HCT116 (cell line): ENCODE measurements around the gene MAGIX. TPM values are rescaled to one million over a fixed set of nuclear protein-coding genes. Genes with fewer than 3 reads are reported as not detected.

Experiments used
- ATAC-seq: fragments of 200-7000 bp; cut with Tn5 transposase; 2 replicates; pipeline ENCODE4 v1.9.1; 2020; ENCODE audit warnings: mild to moderate bottlenecking, moderate library complexity
- Bru-seq: library from RNA; stranded (reverse); fragments of 400-500 nt; gene quantifications from one replicate; lab custom pipeline; 2021; lab: Mats Ljungman, UMichigan
- BruChase-seq, 2 experiments: library from RNA; stranded (reverse); fragments of 400-500 nt; gene quantifications; one replicate each; lab custom pipeline; 2021; lab: Mats Ljungman, UMichigan
- BruUV-seq: library from RNA; stranded (reverse); fragments of 400-500 nt; replicated peaks from 2 replicates; lab custom pipeline; 2021; lab: Mats Ljungman, UMichigan
- CTCF ChIA-PET: fragments of 300-600 bp; sonication (Branson Sonifier 250); formaldehyde crosslinking; loops from one replicate; lab custom pipeline; 2021; ENCODE audit warnings: antibody characterized with exemption; lab: Charles Lee
- POLR2A ChIA-PET: fragments of 300-600, 350-600 bp; sonication (Branson Sonifier 250); formaldehyde crosslinking; loops from one replicate; lab custom pipeline; 2021; ENCODE audit warnings: antibody characterized with exemption; lab: Charles Lee
- RAD21 ChIA-PET, 2 experiments: fragments of 300-600 bp; sonication (Branson Sonifier 250); formaldehyde crosslinking; loops; one replicate each; lab custom pipeline; 2023; ENCODE audit warnings: low total read pairs in 2 of 2; ENCODE audit not compliant: uncharacterized antibody in 2 of 2, unreplicated experiment in 2 of 2, low non-redundant PET in 1 of 2; lab: Charles Lee
- DNase-seq: peaks from one replicate; pipeline ENCODE4 v3.0.0-alpha.2; 2010; ENCODE audit warnings: low read depth, low spot score
- H2AFZ ChIP-seq: fragments of 200-600 bp; shearing (Covaris generic), sonication (generic); 2 replicates; pipeline ENCODE4 v1.6.1; 2017; ENCODE audit warnings: low read depth, mixed run types, mixed read lengths, antibody characterized with exemption, low read length; ENCODE audit not compliant: poor library complexity, severe bottlenecking
- H3K27ac ChIP-seq: 2 replicates; pipeline ENCODE4 v1.5.1; 2012; ENCODE audit warnings: low read depth, low read length
- H3K27me3 ChIP-seq: fragments of 200-600 bp; sonication (generic); 2 replicates; pipeline ENCODE4 v1.6.1; 2016; ENCODE audit warnings: mixed run types, low read length, mixed read lengths; ENCODE audit not compliant: insufficient read depth
- H3K36me3 ChIP-seq, 2 experiments: fragments of 200-500 bp in 1 of 2; fragments of 200-600 bp in 1 of 2; sonication (Bioruptor generic) in 1 of 2; sonication (generic) in 1 of 2; 2 replicates each; pipeline versions ENCODE4 v1.5.1 to v1.6.1; 2014 to 2016; ENCODE audit warnings: low read length in 2 of 2, inconsistent platforms in 1 of 2, mixed read lengths in 1 of 2, mixed run types in 1 of 2; ENCODE audit not compliant: insufficient read depth in 2 of 2, control insufficient read depth in 1 of 2
- H3K4me1 ChIP-seq, 2 experiments: fragments of 200-600 bp in 1 of 2; sonication (generic) in 1 of 2; 2 replicates each; pipeline versions ENCODE4 v1.5.1 to v1.6.1; 2012 to 2017; ENCODE audit warnings: low read length in 2 of 2, inconsistent platforms in 1 of 2, mild to moderate bottlenecking in 1 of 2, mixed read lengths in 1 of 2, mixed run types in 1 of 2, moderate library complexity in 1 of 2; ENCODE audit not compliant: insufficient read depth in 2 of 2, control insufficient read depth in 1 of 2
- H3K4me2 ChIP-seq: fragments of 200-600 bp; sonication (generic); 2 replicates; pipeline ENCODE4 v1.6.1; 2017; ENCODE audit warnings: mixed run types, low read length, mixed read lengths
- H3K4me3 ChIP-seq, 2 experiments: fragments of 200-600 bp in 1 of 2; sonication (generic) in 1 of 2; replicated peaks in 1 of 2; 2 replicates each; pipeline ENCODE4 v1.5.1; 2011 to 2016; ENCODE audit warnings: low read length in 2 of 2, control low read depth in 1 of 2, low read depth in 1 of 2, mild to moderate bottlenecking in 1 of 2, mixed read lengths in 1 of 2, mixed run types in 1 of 2
- H3K79me2 ChIP-seq: fragments of 200-600 bp; sonication (generic); 2 replicates; pipeline ENCODE4 v1.6.1; 2017; ENCODE audit warnings: mild to moderate bottlenecking, mixed run types, low read length, moderate library complexity, mixed read lengths; ENCODE audit not compliant: insufficient read depth
- H3K9ac ChIP-seq: fragments of 200-600 bp; sonication (generic); 2 replicates; pipeline ENCODE4 v1.6.1; 2016; ENCODE audit warnings: low read length, mixed read lengths
- H3K9me2 ChIP-seq: fragments of 200-600 bp; sonication (generic), shearing (Covaris generic); 2 replicates; pipeline ENCODE4 v1.6.1; 2017; ENCODE audit warnings: mixed run types, mild to moderate bottlenecking, moderate library complexity; ENCODE audit not compliant: insufficient read depth
- H3K9me3 ChIP-seq, 2 experiments: fragments of 200-500 bp in 1 of 2; fragments of 200-600 bp in 1 of 2; sonication (Bioruptor generic) in 1 of 2; sonication (generic) in 1 of 2; 2 replicates each; pipeline ENCODE4 v1.6.1; 2014 to 2017; ENCODE audit warnings: low read length in 2 of 2, mixed read lengths in 2 of 2, inconsistent platforms in 1 of 2, low read depth in 1 of 2, mild to moderate bottlenecking in 1 of 2, mixed run types in 1 of 2, moderate library complexity in 1 of 2; ENCODE audit not compliant: control insufficient read depth in 1 of 2, insufficient read depth in 1 of 2
- H4K20me1 ChIP-seq: fragments of 200-600 bp; sonication (generic), shearing (Covaris generic); 2 replicates; pipeline ENCODE4 v1.6.1; 2017; ENCODE audit warnings: mixed run types, mild to moderate bottlenecking, moderate library complexity; ENCODE audit not compliant: insufficient read depth
- CBX3 ChIP-seq: IDR thresholded peaks from 2 replicates; pipeline ENCODE4 v1.6.1; 2012; ENCODE audit warnings: low read depth
- CEBPB ChIP-seq: IDR thresholded peaks from 2 replicates; pipeline ENCODE4 v1.6.1; 2012; ENCODE audit warnings: low read depth
- ELF1 ChIP-seq: IDR thresholded peaks from 2 replicates; pipeline ENCODE4 v1.6.1; 2012; ENCODE audit warnings: low read depth, borderline replicate concordance
- EZH2 ChIP-seq: fragments of 200-600 bp; sonication (generic); IDR thresholded peaks from 2 replicates; pipeline ENCODE4 v1.6.1; 2017; ENCODE audit warnings: antibody characterized with exemption, mixed run types
- POLR2A ChIP-seq: IDR thresholded peaks from 2 replicates; pipeline ENCODE4 v1.7.0; 2011; ENCODE audit warnings: borderline replicate concordance; ENCODE audit not compliant: insufficient read depth, insufficient read length; ENCODE audit errors: extremely low read depth
- POLR2AphosphoS5 ChIP-seq: IDR thresholded peaks from 2 replicates; pipeline ENCODE4 v1.6.1; 2011; ENCODE audit warnings: mild to moderate bottlenecking, low read depth, low read length, moderate library complexity
- RAD21 ChIP-seq: IDR thresholded peaks from 2 replicates; pipeline ENCODE4 v1.6.1; 2012; ENCODE audit warnings: low read depth, mild to moderate bottlenecking
- REST ChIP-seq: IDR thresholded peaks from 2 replicates; pipeline ENCODE4 v1.6.1; 2012; ENCODE audit warnings: low read depth
- SP1 ChIP-seq: IDR thresholded peaks from 2 replicates; pipeline ENCODE4 v1.6.1; 2012; ENCODE audit warnings: low read depth
- SRF ChIP-seq: IDR thresholded peaks from 2 replicates; pipeline ENCODE4 v1.6.1; 2012; ENCODE audit warnings: low read depth
- intact Hi-C: fragments of 100-400 bp; cut with micrococcal nuclease; formaldehyde crosslinking; loops from 2 replicates; pipeline ENCODE4 v1.10.0; 2022
- long read RNA-seq: library from polyadenylated mRNA; unstranded; transcript quantifications from one replicate; pipeline ENCODE4 v2.0.0, GENCODE V29; 2021; ENCODE audit not compliant: unreplicated experiment
- polyA plus RNA-seq: library from polyadenylated mRNA; unstranded; fragments of >200 nt; gene quantifications from 2 replicates; pipeline ENCODE4 v1.2.1, GENCODE V29; 2012; ENCODE audit warnings: missing spikeins
- total RNA-seq: library from RNA; stranded (reverse); gene quantifications from one replicate; pipeline ENCODE4 v1.2.1, GENCODE V29; 2021; ENCODE audit not compliant: unreplicated experiment

Gene MAGIX
- total RNA-seq: 2.6 TPM
- polyA plus RNA-seq: 0.62 and 1.1 TPM in 2 replicates
- Bru-seq, nascent RNA: percentile 40 among the genes with signal in this experiment
- BruChase-seq, experiment 1, labeled RNA remaining after a 6-hour chase: percentile 39 among the genes with signal in this experiment
- BruChase-seq, experiment 2, labeled RNA remaining after a 2-hour chase: percentile 35 among the genes with signal in this experiment
- long read RNA-seq, partial matches to known transcripts: 1 of 3 reads
- long read RNA-seq, other reads (novel, unspliced or antisense): 2 of 3 reads

- no peak for DNase-seq
- H2AFZ ChIP-seq: no peak within 1 kb of the TSS
These were observed at the start of gene MAGIX for GRCh38 chrX:49162620-49163019. Gene MAGIX, plus strand, starts transcription at chrX:49162758. Its CDS starts 132 bp downstream, at chrX:49162890.

More at GRCh38 chrX:49162620-49163019, at the start of gene MAGIX:
- H3K27me3 ChIP-seq: no peaks in the 10 kb centered on the region
- intact Hi-C loops: loop anchor here (10.0 kb wide), 1 partner anchor 118 kb away; the partner anchor contains the start of gene TFE3
- CTCF ChIA-PET: interaction anchor here (1.6 kb wide), 1 partner anchor 22 kb away, joined by 3 read pairs; no protein-coding TSS in a partner anchor
- peak within 1 kb of the TSS; percentile 58 for H3K9ac ChIP-seq
- peak within 1 kb of the TSS; percentile 95; the same call in 1 of the 2 replicates for H3K27ac ChIP-seq
- TF ChIP-seq ELF1: no peak
- no peak for TF ChIP-seq POLR2AphosphoS5
- TF ChIP-seq EZH2: no peak
- TF ChIP-seq SP1: no peak
- no peak for TF ChIP-seq RAD21
- TF ChIP-seq REST: no peak
- no peak for TF ChIP-seq CBX3
- no peak for TF ChIP-seq POLR2A
- TF ChIP-seq CEBPB: no peak
- TF ChIP-seq SRF: no peak
- peak within 1 kb of the TSS; percentile 30 to 45 for H3K4me3 ChIP-seq
- POLR2A ChIA-PET: no interaction called here
- peak within 1 kb of the TSS; percentile 74 for H3K4me2 ChIP-seq
- no peaks in the 10 kb centered on the region for H3K9me3 ChIP-seq
- no peaks in the 10 kb centered on the region for H3K79me2 ChIP-seq
- no peaks in the 10 kb centered on the region for H3K9me2 ChIP-seq
- no peaks in the 10 kb centered on the region for H3K36me3 ChIP-seq
- no peak for ATAC-seq
- RAD21 ChIA-PET: no interaction called here
- no peaks in the 10 kb centered on the region for H4K20me1 ChIP-seq
- no TSS peak for BruUV-seq
- H3K4me1 ChIP-seq: peaks cover 12 to 48% of the 10 kb centered on the region in 2 experiments
